ENCODE results near the gene TPX2. TPM values are rescaled to one million over a fixed set of nuclear protein-coding genes. Genes with fewer than 3 reads are reported as not detected.

The TPX2 gene
- total RNA-seq, 1 donor from 2014 or later: 79.9 TPM

DNA sequence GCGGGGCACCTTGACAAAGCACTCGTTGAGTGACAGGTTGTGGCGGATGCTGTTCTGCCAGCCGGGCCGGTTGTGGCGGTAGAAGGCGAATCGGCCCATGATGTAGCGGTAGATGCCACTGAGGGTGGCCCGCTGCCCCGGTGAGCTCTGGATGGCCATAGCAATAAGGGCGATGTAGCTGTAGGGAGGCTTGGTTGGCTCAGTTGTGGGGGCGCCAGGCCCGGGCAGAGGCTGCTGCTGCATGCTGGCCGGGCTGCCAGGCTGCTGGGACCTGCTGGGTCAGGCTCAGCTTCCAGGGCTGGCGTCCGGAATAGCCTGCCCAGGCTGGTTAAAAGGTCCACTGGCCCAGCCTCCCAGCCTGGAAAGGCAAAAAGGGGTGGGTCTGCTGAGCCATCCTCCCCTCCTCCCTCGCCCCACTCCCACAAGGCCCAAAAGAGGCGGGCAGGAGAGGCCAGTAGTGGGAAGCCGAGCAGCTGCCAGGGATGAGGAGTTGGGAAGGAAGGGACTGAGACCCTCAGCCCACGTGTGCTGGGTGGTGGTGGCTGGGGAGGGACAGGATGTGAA lies 106.3 kb downstream of the TPX2 start, which contains the start of gene FOXS1:
Gene FOXS1, minus strand, starts transcription at position 305 of the 564 bp plus-strand sequence. Its CDS starts 62 bp downstream, at position 243.
- intact Hi-C loops (cut with micrococcal nuclease): no loop called here

- intact Hi-C loops (cut with micrococcal nuclease): loop anchor here (1.0 kb wide), 1 partner anchor 23 kb away; no protein-coding TSS in a partner anchor
These were observed 107.7 kb downstream of the TPX2 start for GRCh38 chr20:31846793-31847138.

GRCh38 chr20:31848088-31848999 lies 109.3 kb downstream of the TPX2 start:
- intact Hi-C loops (cut with micrococcal nuclease): loop anchor here (1.0 kb wide), 1 partner anchor 47 kb away; no protein-coding TSS in a partner anchor

DNA sequence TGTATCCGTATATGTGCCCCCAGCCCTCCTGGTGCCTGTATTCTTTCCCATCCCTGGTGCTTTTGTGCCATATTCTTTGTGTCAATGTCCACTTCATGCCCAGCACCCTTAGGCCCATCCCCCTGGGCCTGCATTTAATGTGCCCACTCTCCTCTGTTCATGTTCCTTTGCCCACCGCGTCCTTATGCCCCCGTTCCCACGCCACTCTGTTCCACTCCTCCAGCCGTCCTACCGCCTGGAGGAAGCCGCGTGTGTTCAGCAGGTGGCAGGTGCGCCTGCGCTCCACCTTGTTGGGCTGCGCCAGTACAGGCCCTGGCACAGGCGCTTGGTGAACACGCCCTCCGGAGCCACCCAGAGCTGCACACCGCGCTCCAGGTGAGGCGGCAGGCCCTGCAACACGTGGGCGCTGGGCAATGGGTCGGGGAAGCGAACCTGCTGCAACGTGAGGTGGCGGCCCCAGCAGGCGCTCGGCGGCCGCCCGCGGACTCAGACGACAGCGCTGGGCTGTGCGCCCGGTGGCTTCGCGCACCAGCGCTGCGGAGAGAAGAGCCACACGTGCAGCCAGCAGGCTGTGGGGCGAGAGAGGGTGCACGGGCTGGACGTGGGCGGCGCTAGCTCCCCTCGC lies 110.3 kb downstream of the TPX2 start:
- intact Hi-C loops (cut with micrococcal nuclease): no loop called here

Other genes with a start within 250 kb of the TPX2 start
- gene HM13, start 224.8 kb upstream of the TPX2 start, total RNA-seq: 203 and 223 TPM in 2 replicates
- gene ID1, start 134.0 kb upstream of the TPX2 start, total RNA-seq: 0.64 and 0.80 TPM in 2 replicates
- not detected in 2 replicates for gene COX4I2, start 101.4 kb upstream of the TPX2 start, total RNA-seq
- 141 TPM in 2 replicates for gene BCL2L1, start 16.4 kb upstream of the TPX2 start, total RNA-seq
- 0.59 and 0.64 TPM in 2 replicates for gene MYLK2, start 80.1 kb downstream of the TPX2 start, total RNA-seq
- gene FOXS1, start 106.3 kb downstream of the TPX2 start, total RNA-seq: not detected in 2 replicates
- not detected in 2 replicates for gene DUSP15, start 131.2 kb downstream of the TPX2 start, total RNA-seq
- not detected in 2 replicates for gene TTLL9, start 131.3 kb downstream of the TPX2 start, total RNA-seq
- gene PDRG1, start 212.8 kb downstream of the TPX2 start, total RNA-seq: 12.7 and 13.0 TPM in 2 replicates
- not detected in 2 replicates for gene XKR7, start 228.9 kb downstream of the TPX2 start, total RNA-seq

All from T-helper 1 cell treated with Interleukin-12 subunit alpha and Interleukin-12 subunit beta and Interleukin-4 antibody, amounts not matched to agents 30 ng/mL and 1 ng/mL, for 36 hours (primary cell).